WERI-Rb-1 (cell line): ENCODE measurements around the gene IDI2.

ENCODE experiments used
- DNase-seq: peaks from one replicate; pipeline ENCODE4 v3.0.0-alpha.2; 2020
- H3K27ac ChIP-seq: fragments of 250-450 bp; sonication (Bioruptor Pico); 2 replicates; pipeline ENCODE4 v1.5.1; 2020; ENCODE audit warnings: mild to moderate bottlenecking, moderate library complexity
- H3K27me3 ChIP-seq: fragments of 250-450 bp; sonication (Bioruptor Pico); 2 replicates; pipeline ENCODE4 v1.5.1; 2021; ENCODE audit warnings: mild to moderate bottlenecking, low read depth, moderate library complexity; ENCODE audit not compliant: insufficient read depth, severe bottlenecking
- H3K36me3 ChIP-seq: fragments of 250-450 bp; sonication (Bioruptor Pico); 2 replicates; pipeline ENCODE4 v1.5.1; 2020; ENCODE audit warnings: mild to moderate bottlenecking, moderate library complexity
- H3K4me3 ChIP-seq: 2 replicates; pipeline ENCODE4 v1.5.1; 2011; ENCODE audit warnings: low read depth, mild to moderate bottlenecking, control low read depth, low read length
- H3K9me3 ChIP-seq: fragments of 250-450 bp; sonication (Bioruptor Pico); 2 replicates; pipeline ENCODE4 v1.5.1; 2021; ENCODE audit warnings: mild to moderate bottlenecking, moderate library complexity; ENCODE audit not compliant: severe bottlenecking
- CTCF ChIP-seq: IDR thresholded peaks from 2 replicates; pipeline ENCODE4 v1.5.1; 2011; ENCODE audit warnings: low read depth, mild to moderate bottlenecking, control low read depth, inconsistent platforms, low read length

IDI2 gene

DNA sequence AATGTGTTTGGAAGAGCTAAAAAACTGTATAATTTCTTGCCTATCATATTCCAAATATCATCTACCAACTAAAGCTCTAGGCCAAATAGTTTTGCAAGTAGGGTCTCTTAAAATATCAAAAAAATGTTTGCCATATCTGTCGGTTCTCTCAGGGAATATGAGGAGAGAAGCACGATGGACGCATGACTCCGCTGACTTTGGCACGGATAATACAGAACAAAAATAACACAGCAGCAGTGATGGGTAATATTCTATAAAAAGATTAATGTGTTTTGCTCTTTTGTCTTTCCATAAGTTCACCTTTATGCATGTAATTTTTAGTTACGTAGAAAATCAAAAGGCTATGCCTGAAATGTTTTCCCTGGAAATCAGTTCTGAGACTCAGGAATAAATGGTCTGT, 919 bp upstream of the IDI2 start:
- no peak for TF ChIP-seq CTCF
- H3K27me3 ChIP-seq, result no peaks in the 10 kb centered on the region
- no peak overlapping the region for H3K27ac ChIP-seq
- no peak overlapping the region for H3K4me3 ChIP-seq
- no peaks in the 10 kb centered on the region for H3K9me3 ChIP-seq
- H3K36me3 ChIP-seq, result no peaks in the 10 kb centered on the region
- DNase-seq, result no peak

DNA sequence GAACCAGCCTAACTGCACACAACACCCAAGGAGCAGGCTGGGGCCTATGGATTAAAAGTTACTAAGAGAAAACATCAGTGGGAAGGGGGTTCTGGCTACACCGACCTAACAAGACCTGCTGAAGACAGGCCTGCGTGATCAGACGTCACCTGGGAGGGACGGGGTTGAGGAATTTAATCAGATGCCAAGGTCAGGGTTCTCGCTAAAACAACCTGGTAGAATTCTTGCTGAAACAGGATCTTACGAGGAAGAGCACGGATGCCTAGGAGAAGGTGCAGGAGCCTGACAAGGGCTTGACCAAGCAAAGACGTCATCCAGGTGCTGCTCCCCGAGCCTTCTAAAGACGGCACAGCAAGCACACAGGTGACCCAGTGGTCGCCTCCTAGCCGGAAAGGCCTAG, 1.6 kb downstream of the IDI2 start:
- TF ChIP-seq CTCF, result no peak
- no peak for DNase-seq
- Histone ChIP-seq H3K9me3 (no peaks in the 10 kb centered on the region), H3K36me3 (no peaks in the 10 kb centered on the region), H3K27me3 (no peaks in the 10 kb centered on the region), H3K4me3 (no peak overlapping the region), H3K27ac (no peak overlapping the region)

- Histone ChIP-seq H3K9me3 (no peaks in the 10 kb centered on the region), H3K36me3 (no peaks in the 10 kb centered on the region), H3K27me3 (no peaks in the 10 kb centered on the region), H3K4me3 (peak overlapping the region; percentile 6; the same call in 1 of the 2 replicates), H3K27ac (no peak overlapping the region)
- no peak for TF ChIP-seq CTCF
- peak; percentile 11 for DNase-seq
Measured at GRCh38 chr10:1022413-1022812, 3.2 kb downstream of the IDI2 start.

DNA sequence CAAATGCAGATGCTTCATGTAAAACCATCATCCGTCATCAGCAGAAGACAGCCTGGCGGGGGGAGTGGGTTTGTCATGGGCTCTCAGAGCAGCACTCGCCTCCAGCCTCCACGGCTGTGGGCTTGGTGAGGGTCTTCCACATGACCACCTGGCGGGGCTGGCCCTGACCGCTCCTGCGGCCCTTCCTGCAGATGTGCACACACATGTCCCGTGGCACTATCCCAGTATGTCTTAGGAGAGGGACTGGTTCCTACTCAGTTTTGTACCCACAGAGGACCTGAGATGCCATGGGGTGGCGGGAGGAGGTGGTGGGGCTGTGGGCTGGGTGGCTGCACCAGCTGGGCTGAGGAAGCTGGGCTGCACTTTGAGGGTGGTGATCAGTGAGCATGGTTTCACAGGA, 4.7 kb downstream of the IDI2 start:
- Histone ChIP-seq H3K36me3 (no peaks in the 10 kb centered on the region), H3K27ac (no peak overlapping the region), H3K4me3 (no peak overlapping the region), H3K9me3 (no peaks in the 10 kb centered on the region), H3K27me3 (no peaks in the 10 kb centered on the region)
- no peak for DNase-seq
- TF ChIP-seq CTCF, result no peak

- H3K4me3 ChIP-seq, result no peak overlapping the region
- H3K36me3 ChIP-seq, result no peaks in the 10 kb centered on the region
- TF ChIP-seq CTCF, result no peak
Measured at GRCh38 chr10:1020460-1020859, 5.2 kb downstream of the IDI2 start.

GRCh38 chr10:1019362-1019761, 6.3 kb downstream of the IDI2 start:
- Histone ChIP-seq H3K9me3 (no peaks in the 10 kb centered on the region), H3K4me3 (no peak overlapping the region), H3K36me3 (peaks cover 2% of the 10 kb centered on the region; the same call in 1 of the 2 replicates), H3K27ac (no peak overlapping the region), H3K27me3 (no peaks in the 10 kb centered on the region)
- no peak for DNase-seq
- no peak for TF ChIP-seq CTCF

More at GRCh38 chr10:1020460-1020859, 5.2 kb downstream of the IDI2 start:
- no peak for DNase-seq
- no peaks in the 10 kb centered on the region for H3K27me3 ChIP-seq
- no peaks in the 10 kb centered on the region for H3K9me3 ChIP-seq
- H3K27ac ChIP-seq, result no peak overlapping the region
